CD4-positive, alpha-beta T cell treated with Interleukin-1 beta for 1 hour (primary cell): Measurements from ENCODE around the gene LRP11.

ENCODE experiments used
- DNase-seq, 2 donors: peaks; one replicate each; pipeline ENCODE4 v3.0.0-alpha.2; 2020 to 2022

LRP11 gene

DNA sequence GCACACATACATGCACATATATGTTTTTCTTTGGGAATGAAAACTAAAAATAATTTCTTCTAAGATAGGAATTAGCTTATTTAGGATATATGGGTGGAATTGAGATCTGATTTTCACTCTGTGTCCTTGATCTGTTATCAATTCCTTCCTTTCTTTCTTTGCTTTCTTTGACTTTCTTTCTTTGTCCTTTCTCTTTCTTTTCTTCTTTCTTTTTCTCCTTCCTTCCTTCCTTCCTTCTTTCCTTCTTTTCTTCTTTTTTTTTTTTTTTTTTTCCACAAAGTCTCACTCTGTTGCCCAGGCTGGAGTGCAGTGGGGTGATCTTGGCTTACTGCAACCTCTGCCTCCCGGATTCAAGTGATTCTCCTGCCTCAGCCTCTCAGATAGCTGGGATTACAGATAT is 86.5 kb downstream of the LRP11 start:
- no peak for DNase-seq

DNA sequence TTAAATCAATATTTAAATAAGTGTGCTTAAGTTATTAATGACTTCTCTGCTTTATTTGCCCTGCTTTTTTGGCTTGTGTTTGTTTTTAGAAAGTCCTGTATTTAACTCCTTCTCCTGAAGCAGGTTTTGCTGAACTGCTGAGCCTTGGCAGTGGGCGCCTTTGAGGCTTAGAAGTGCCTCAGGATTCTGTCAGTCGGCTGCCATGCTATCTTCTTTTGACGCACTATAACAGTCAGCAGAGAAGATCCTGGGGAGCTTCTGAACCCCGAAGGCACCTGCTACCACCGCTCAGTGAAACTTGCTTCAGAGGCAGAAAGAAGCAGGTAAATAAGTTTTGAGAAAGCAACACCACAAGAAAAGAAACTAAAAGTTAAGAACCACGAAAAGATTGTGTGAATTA is 92.2 kb downstream of the LRP11 start:
- DNase-seq: no peak

DNA sequence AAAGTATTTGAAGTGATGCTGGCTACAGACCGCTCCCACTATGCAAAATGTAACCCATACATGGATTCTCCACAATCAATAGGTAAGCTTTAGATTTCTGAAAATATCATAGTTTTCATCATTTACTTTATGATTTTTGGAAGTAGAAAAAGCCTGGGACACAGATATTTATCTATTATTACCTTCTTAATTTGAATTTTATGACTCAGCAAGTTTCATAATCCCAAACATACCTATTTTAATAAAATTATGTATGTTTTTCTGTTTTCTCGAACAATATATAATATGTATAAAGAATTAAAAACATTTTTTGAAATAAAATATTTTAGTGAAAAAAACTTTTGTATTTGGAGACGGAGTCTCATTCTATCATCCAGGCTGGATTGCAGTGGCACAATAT is 93.0 kb downstream of the LRP11 start:
- no peak for DNase-seq

- DNase-seq: no peak
Observed at GRCh38 chr6:149769676-149770075, 94.5 kb downstream of the LRP11 start.
